Right kidney (tissue), 1 donor: Measurements from ENCODE around the gene DENND1A.

ENCODE experiments used
- DNase-seq: peaks from one replicate; pipeline ENCODE4 v3.0.0-alpha.2; 2016

The DENND1A gene

DNA sequence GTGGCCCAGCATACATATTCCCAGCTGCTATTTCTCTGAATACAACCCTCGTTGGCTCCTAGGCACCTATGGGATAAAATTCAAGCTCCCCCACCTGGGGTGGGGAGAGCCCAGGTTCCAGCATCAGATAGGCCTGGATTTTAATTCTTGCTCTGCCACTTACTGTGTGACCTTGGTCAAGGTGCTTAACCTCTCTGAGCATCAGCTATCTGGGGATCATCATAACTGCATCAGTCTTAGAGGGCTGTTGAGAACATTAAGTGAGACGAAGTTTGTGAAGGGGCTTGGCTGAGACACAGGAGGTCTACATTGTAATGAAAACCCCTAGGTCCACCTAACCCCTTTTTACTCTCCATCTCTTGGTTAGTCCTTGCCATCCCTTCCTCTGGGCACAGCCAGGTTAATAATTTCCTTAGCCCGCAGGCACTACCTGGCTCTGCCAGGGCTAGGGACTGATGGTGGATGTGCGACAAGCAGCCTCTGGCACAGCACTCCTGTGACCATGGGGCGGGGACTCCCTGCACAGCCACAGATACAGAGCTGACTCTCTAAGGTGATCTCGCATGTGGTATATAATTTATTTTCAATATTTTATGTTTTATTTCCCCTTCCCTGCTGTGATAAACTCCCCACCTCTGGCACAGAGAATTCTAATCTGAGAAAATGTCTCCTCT is 505.2 kb downstream of the DENND1A start:
- DNase-seq: no peak

DNA sequence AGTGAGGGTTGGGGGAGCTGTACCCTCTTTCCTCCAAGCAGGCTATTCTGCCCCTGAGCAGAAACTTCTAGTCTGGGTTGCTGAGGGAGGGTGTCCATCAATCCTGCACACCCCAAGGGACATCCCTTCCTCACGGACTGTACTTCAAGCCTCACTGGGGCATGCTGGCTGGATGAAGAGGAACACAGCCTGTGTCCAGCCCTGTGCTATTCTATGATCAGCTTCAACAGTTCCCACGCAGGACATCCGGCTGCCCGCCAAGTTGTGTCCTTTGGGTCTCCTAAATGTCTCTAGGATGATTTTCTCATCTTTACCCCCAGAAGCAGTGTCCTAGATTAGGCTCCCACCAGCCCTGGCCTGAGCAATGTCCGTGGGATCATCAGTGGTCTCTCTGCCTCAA is 505.8 kb downstream of the DENND1A start:
- DNase-seq: no peak

DNA sequence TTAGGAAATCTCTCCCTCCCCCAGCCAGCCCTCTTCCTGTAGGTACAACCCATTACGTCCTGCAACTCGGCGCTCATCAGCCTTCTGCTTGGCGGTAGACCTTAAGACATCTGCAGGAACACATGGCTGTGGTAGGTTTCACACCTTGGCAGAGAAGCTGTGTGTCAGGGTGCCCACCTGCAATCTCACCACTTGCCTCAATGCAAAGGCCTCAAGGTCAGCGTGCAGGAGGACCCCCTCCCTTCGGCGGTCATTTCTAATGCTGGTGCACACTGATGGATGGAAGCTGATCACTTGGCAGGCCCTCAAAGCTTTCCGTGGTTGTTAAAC is 506.6 kb downstream of the DENND1A start:
- DNase-seq: no peak

DNA sequence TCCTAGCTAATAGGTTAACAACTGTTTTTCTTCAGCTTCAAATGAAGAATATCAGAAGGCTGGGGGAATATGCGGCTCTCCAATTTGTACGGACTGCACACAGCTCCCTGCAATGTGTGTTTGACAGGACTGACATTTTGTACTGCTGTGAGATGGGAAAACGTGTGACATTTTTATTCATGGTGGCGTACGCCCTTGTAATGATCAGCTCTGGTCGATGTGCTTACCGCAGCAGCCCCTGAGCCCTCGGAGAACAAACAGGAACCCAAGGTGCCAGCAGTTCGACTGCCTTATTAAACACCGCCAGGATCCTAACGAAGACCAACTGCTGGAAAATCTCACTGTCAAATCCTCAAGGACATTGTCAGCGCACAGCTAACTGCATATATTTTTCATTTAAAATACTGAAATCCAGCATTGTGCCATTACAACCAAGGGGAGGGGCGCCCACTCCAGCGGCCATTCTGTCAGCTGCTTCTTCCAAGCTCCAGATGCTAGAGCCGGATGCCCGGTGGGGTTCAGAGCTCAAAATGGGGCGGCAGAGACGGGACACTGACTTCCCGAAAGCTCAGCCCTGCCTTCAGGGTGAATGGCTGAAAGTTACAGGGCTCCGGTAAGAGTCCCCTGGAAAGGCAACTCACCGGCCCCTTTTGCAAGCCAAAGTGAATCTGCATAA is 507.2 kb downstream of the DENND1A start:
- no peak for DNase-seq

DNA sequence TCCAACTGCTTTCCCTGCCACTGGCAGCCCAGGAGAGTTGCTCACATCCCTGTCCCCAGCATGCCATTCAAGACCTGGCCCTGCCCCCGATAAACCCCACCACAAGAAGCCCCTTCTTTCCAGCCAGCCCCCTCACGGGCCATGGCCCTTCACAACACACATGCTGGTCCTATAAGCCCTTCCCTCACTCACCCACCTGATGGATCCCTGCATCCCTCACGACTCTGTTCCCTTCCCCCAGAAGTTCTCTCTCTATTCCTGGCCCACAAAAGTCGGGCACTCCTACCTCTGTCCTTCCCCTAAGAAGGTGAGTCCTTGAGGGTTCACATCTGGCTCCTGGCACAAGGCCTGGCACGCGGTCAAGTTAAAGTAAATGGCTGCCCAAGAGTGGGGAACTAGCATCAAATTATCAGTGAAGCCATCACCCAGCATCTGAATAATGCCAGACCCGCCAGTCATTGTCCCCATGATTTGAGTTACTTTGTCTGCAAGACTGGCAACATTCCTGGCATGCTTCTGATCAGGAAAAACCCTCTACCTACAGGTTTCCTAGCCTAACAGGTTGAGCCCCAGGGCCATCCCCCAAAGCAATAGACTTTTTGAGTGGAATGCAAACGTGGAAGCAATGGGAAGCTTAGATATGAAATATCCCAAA is 508.0 kb downstream of the DENND1A start:
- no peak for DNase-seq

DNA sequence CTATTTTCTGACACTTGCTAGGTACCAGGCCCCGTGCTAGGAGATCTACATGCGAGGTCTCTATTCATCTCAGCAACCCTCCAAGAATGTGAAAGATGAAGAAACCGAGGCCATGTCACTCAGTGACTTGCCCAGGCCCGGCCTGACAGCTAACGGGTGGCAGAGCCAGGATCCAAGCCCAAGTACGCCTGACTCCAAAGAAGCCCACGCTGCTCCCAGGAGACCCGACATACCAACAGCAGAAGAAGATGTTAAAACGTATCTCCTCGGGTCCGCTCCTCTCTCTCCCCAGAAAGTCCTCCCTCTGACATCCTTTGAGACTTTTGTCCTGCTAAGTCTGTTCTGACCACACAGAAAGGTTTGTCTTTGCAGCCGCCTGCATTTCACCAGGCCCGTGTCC is 508.7 kb downstream of the DENND1A start:
- no peak for DNase-seq

DNA sequence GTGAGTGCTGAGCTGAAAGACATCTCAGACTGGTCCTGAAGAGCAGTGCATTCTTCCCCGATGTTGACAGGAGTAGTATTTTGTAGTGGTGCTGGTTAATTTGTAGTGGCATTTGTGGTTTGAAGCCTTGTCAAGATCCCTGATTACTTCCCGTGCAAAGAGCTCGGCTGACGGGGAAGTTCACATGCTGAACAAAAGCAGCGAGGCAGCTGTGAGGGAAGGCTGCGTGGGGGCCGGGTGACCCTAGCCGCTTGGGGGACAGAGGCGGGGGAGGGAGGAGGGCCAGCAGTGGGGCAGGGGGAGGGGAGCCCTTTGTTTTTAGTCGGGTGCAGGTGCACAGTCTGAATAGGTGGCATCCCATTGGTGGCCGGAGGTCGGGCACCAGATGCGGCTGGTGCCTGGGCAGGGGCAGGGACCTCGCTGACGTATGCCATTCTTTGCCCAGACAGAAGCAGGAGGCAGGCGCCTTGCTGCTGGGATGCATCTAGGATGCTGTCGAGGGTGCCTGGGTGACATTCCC is 509.3 kb downstream of the DENND1A start:
- DNase-seq: no peak

DNA sequence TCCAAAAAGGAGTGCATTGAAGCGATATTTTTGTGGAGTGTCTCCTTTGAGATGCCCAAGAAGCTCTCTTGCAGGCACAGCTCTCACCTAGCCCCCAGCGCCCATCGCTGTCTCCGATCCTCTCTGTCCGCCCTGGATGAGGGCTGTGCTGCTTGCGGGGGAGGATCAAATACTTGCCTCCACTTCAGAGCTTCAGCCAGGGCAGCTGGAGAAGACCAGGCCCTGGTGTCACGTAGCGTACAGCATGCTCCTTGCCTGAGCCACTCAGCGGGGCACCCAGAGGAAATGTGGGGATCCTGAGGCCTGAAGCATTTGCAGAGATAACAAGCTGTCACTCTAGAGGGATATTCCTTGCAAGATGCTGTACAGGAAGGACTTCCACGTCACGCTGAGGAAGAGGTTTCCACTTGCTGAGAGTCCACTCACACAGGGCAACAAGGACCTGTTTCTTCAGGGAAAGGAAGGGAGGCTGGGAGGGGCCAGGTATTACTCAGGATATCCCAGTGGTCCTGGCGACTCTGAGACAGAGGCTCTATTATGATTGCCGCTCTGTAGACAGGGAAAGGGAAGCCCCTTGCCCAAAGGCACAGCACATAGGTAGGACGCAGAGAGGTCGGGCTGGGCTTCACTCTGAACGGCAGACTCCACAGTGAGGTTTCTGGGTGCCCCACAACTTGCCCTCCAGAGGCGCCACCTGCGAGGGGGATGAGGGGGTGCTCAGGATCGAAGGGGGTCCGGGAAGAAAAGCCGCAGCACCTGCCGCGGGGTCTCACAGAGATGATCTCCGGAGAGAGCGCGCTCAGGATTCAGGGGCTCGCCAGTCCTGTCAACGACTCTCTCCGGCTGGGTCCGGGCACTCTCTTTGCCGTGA is 510.0 kb downstream of the DENND1A start:
- DNase-seq: no peak

DNA sequence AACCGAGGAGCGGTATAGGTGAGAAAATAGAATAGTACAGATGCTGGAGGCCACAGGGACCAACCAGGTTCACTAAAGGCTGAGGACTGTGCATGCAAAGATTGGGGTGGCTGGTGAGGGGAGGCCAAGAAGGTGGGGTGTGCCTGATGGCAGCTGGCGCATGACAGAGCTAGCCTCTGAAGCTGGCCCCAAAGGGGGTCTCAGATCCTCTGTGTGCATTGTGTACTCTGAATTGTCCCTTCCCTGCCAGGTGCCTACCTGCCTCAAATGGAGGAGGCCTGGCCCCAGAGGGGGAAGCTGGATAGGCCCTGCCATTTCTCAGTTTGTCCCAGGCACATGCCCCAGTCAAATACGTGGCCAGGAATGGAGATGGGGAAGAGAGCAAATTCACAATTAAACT is 510.8 kb downstream of the DENND1A start:
- DNase-seq: no peak

DNA sequence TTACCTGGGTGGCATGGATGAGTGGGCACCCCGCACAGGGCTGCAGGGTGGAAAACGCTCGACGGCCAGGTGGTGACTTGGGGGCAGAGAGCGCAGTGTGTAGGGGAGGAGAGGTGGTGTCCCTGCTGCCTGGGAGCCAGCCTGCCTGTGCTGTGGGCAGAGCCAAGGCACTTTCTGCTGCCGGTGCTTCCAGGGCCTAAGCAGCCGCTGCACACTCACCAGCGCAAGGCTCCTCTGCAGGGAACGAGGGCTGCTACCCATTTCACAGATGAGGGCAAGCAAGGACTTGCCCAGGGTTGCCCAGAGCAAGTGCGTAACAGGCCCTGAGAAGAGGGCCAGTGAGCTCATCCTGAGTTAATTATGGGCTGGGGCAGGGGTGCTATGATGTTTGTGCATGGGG is 511.4 kb downstream of the DENND1A start:
- no peak for DNase-seq

DNA sequence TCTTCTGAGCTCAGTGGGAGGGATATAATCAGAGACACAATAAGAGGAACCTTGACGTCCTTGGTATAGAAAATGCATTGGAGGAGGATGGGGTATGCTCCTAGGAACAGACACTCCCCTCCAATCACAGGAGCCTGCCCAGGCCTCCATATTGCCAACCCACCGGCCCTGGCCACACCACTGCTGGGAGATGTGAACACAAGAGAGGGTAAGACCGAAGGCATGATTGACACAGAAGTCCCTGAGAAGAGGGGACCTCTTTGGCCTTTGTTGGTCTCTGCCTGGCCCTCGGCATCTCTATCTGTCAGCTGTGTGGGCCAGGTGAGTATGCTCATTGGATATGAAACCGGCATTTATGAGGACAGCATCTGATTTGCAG is 511.9 kb downstream of the DENND1A start:
- no peak for DNase-seq

DNA sequence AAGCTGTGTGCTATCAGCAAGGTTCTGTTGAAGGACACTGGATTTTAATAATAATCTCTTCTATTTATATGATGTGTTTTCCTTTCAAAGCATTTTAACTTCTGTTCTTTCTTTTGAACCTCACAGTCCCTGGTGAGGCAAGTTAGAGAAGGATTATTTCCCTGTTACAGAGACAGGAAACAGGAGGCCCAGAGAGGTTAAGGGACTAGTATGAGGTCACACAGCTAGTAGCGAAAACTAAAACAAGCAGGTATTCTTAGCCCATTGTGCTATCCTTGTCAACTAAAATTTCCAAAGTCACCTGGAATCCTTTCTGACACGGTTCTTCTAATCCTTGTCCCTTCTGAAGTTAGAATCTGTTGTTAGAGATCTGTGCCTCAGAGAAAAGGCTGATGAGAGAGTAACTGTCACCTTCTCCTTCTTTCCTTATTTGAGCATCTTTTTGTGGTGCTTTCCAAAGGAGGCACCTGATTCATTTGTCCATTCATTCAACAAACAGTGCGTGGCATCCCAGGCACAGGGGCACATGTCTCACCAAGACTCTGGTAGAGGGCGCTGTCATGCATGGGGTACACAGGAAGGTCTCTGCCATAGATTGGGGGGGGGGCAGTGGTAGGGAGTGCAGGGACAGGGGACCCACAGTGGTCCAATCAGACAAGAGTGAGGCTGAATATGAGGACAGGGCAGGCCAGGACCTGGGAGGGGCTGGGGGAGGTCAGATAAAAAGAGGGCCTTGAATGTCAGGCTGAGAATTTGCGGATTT is 512.5 kb downstream of the DENND1A start:
- no peak for DNase-seq

DNA sequence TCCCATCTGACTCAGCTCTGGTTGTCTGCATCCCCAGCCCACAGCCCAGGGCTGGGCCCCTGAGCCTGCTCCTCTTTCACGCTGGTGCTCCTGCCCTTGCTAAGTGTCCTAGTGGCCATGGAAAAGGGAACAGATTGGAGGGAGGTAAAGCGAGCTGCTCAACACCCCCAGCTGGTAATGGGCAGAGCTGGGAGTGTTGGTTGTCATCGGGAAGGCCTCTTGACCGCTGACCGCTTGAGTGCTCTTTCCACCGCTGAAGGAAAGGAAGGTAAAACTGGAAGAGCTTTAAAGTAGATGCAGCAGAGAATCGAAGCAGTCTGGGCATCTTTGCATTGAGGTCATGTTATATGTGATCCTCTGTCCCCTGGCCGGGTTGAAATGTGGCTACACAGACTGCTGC is 513.8 kb downstream of the DENND1A start:
- no peak for DNase-seq

DNA sequence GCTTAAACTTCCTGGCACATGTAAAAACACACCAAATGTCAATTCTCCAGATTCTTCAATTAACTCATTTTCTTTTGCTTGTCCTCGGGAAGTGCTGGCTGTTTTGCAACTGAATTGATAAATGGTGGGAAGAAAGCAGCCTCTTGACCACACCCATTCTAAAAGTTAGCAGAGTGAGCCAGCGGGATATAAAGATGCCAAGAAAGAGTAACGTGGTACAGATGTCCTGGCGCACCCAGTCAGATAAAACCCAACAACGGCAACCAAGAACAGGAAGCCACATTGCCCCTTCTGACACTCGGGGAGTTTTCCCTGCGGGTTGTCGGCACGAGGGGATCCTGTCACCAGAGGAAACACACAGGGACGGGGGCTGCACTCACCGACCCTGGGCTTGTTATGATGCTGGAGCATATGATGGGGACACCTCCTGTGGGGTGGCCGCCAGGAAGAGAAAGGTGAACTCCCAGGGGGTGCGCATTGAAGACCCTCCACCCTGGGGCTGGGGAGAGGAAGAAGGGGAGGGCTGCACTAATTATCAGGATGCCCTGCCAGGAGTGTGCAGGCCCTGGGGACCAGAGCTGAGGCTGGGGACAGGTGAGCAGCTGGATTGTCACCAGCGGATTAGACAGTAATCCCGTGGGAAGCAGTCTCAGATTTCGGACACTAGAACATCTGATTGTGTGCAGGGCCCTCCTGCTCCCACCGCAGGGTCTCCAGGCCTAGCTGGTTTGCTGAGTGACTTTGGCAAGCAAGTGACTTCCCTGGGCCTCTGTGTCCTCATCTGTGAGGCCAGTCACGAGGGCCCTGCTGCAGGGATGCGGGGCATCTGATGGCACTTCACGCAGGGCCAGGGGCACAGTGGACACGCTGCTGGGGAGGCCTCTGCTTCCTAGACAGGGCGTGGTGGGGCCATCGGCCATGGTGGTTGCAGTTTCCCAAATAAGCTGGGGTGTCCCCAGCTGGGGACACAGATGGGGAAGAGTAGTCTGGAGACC is 514.7 kb downstream of the DENND1A start:
- no peak for DNase-seq

DNA sequence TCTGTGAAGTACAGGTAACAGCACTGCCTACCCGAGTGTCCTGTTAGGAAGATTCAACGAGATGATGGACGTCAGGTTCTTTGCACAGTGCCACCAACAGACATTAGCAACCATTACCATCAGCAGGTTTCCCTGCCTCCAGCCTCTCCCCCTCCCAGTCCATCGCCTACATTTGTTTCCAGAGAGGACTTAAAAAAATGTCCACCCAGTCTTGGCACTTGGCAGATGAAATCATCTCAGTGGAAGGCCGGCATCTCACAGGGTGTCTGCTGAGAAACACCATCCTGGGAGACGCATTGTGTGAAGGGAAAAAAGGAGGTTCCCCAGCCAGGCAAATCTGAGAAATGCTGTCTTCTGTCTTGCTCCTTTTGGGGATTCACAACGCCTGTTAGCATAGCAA is 515.7 kb downstream of the DENND1A start:
- no peak for DNase-seq

DNA sequence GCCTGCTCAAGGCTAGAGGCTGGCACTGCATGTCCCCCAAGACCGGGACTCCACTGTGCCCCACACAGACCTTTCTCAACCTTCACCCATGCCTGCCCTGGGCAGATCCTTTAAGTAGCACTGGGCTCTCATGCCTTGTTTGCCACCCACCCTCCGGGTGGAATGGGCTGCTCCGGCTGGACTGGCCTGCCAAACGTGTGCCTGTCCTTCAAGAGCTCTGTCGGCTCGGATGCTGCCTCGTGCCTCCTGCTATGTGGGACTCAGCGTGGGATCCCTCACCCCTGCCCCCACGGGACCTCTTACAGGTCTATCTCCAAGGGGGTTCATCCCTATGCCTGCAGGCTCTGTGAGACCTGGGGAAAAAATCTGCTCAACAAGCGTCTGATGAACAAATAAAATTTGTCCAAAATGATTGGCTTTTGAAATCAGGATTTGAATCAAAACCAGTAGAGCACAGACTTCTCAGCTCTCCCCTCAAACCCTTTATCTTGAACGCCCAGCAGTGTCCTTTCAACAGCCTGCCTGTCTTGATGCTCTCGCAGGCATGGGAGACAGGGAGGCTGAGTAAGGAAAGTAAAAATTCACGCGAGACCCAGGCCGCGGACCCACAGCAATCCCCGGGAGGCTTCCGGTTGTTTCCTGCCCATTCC is 517.6 kb downstream of the DENND1A start:
- DNase-seq: no peak

DNA sequence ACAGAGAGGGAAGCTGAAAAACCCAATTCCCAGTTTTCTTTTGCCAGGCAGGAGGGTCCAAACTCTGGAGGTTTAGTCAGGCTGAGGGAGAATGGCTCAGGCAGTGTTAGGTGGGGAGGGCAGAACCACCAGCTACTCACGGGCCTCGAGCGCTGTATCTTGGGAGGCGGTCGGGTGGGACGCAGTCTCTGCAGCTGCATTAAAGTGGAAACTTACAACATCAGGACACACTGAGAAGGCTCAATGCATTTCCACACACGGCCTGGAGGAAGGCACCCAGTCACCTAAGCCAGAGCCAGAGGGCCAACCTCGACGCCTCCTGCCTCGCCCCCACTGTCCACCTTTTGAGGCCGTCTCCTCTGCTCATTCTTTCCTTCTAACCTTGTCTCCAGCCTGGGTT is 518.3 kb downstream of the DENND1A start:
- DNase-seq: no peak

DNA sequence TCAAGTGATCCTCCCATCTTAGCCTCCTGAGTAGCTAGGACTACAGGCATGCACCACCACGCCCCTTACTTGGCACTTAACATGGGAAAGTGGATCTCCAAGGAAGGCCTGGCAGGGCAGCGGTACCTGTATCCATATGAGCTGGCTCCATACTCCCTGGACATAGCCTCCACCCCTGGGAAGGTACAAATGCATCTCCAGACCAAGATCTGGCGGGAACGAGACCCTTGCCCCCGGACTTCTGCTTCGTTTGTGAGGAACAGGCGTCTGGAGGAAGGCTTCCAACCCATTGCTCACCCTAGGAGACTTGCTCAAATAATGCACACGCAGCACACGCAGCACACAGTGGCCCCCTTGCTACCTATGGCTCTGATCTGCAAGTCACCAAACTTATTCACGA is 518.7 kb downstream of the DENND1A start:
- DNase-seq: no peak

DNA sequence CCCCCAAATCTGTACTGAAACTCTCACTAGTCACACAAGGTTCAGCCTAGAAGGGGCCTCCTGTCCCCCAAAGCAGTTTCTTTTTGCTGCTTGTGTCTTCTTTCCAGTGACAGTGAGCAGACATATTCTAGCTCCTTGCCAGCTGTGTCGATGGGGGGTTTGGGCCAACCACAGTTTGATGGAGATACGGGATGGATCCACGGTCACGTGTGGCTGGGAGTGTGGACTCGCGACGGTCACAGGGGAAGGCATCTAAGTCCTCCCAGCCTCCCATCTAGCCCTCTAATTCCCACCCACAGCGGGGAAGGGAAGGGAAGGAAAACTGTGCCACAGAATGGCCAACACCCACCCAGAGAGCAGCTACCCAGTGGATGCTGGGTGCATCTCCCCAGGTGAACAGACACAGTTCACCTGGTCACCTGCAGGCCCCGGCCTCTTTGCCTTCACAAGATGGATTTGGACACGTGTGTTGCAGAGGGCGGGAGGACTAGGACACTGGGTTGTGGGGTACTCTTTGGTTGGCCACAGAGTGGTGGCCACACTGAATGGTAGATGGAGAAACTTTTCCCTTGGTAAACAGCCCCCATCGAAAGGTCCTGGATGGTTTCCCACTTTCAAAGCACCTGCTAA is 519.5 kb downstream of the DENND1A start:
- DNase-seq: no peak
